ENCODE data around the gene PTPN2.
"Not testable (repeated sequence)": the region's sequence is repeated elsewhere in the genome, so short reads cannot be mapped to it uniquely, and the experiment has no call there.

GRCh38 chr18:12758566-12758965 lies 125.5 kb downstream of the PTPN2 start:
- not testable (repeated sequence) for TF ChIP-seq ZBTB49 (tag by site-specific recombination; IDR thresholded peaks at IDR 0.05; ENCODE audit: low read depth); ZNF274 (IDR thresholded peaks at IDR 0.05; ENCODE audit: low read length); ZNF274 (tag by site-specific recombination; IDR thresholded peaks at IDR 0.05; ENCODE audit: borderline replicate concordance); ZNF624 (tag by site-specific recombination; IDR thresholded peaks at IDR 0.05); ZNF362 (tag by site-specific recombination; IDR thresholded peaks at IDR 0.05); KLF16 (tag by site-specific recombination; IDR thresholded peaks at IDR 0.05); ZFP37 (tag by site-specific recombination; IDR thresholded peaks at IDR 0.05); TCF7L2 (IDR thresholded peaks at IDR 0.05; ENCODE audit: borderline replicate concordance, low read depth, low read length)
- TF ChIP-seq, protein P1, sequence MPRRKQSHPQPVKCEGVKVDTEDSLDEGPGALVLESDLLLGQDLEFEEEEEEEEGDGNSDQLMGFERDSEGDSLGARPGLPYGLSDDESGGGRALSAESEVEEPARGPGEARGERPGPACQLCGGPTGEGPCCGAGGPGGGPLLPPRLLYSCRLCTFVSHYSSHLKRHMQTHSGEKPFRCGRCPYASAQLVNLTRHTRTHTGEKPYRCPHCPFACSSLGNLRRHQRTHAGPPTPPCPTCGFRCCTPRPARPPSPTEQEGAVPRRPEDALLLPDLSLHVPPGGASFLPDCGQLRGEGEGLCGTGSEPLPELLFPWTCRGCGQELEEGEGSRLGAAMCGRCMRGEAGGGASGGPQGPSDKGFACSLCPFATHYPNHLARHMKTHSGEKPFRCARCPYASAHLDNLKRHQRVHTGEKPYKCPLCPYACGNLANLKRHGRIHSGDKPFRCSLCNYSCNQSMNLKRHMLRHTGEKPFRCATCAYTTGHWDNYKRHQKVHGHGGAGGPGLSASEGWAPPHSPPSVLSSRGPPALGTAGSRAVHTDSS (tag by site-specific recombination; IDR thresholded peaks at IDR 0.05): not testable (repeated sequence)
- TF ChIP-seq, protein P2, sequence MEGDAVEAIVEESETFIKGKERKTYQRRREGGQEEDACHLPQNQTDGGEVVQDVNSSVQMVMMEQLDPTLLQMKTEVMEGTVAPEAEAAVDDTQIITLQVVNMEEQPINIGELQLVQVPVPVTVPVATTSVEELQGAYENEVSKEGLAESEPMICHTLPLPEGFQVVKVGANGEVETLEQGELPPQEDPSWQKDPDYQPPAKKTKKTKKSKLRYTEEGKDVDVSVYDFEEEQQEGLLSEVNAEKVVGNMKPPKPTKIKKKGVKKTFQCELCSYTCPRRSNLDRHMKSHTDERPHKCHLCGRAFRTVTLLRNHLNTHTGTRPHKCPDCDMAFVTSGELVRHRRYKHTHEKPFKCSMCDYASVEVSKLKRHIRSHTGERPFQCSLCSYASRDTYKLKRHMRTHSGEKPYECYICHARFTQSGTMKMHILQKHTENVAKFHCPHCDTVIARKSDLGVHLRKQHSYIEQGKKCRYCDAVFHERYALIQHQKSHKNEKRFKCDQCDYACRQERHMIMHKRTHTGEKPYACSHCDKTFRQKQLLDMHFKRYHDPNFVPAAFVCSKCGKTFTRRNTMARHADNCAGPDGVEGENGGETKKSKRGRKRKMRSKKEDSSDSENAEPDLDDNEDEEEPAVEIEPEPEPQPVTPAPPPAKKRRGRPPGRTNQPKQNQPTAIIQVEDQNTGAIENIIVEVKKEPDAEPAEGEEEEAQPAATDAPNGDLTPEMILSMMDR (tag by site-specific recombination; IDR thresholded peaks at IDR 0.05): not testable (repeated sequence)
- TF ChIP-seq, protein P3, sequence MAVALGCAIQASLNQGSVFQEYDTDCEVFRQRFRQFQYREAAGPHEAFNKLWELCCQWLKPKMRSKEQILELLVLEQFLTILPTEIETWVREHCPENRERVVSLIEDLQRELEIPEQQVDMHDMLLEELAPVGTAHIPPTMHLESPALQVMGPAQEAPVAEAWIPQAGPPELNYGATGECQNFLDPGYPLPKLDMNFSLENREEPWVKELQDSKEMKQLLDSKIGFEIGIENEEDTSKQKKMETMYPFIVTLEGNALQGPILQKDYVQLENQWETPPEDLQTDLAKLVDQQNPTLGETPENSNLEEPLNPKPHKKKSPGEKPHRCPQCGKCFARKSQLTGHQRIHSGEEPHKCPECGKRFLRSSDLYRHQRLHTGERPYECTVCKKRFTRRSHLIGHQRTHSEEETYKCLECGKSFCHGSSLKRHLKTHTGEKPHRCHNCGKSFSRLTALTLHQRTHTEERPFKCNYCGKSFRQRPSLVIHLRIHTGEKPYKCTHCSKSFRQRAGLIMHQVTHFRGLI (tag by site-specific recombination; IDR thresholded peaks at IDR 0.05): not testable (repeated sequence)
- TF ChIP-seq, protein P4, sequence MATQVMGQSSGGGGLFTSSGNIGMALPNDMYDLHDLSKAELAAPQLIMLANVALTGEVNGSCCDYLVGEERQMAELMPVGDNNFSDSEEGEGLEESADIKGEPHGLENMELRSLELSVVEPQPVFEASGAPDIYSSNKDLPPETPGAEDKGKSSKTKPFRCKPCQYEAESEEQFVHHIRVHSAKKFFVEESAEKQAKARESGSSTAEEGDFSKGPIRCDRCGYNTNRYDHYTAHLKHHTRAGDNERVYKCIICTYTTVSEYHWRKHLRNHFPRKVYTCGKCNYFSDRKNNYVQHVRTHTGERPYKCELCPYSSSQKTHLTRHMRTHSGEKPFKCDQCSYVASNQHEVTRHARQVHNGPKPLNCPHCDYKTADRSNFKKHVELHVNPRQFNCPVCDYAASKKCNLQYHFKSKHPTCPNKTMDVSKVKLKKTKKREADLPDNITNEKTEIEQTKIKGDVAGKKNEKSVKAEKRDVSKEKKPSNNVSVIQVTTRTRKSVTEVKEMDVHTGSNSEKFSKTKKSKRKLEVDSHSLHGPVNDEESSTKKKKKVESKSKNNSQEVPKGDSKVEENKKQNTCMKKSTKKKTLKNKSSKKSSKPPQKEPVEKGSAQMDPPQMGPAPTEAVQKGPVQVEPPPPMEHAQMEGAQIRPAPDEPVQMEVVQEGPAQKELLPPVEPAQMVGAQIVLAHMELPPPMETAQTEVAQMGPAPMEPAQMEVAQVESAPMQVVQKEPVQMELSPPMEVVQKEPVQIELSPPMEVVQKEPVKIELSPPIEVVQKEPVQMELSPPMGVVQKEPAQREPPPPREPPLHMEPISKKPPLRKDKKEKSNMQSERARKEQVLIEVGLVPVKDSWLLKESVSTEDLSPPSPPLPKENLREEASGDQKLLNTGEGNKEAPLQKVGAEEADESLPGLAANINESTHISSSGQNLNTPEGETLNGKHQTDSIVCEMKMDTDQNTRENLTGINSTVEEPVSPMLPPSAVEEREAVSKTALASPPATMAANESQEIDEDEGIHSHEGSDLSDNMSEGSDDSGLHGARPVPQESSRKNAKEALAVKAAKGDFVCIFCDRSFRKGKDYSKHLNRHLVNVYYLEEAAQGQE (tag by site-specific recombination; IDR thresholded peaks at IDR 0.05): not testable (repeated sequence)
